ENCODE measurements around the gene ECI1. TPM values are rescaled to one million over a fixed set of nuclear protein-coding genes. Genes with fewer than 3 reads are reported as not detected.

Gene ECI1
- total RNA-seq, 4 donors from 2014 or later, result 104 to 208 (median 169) TPM

DNA sequence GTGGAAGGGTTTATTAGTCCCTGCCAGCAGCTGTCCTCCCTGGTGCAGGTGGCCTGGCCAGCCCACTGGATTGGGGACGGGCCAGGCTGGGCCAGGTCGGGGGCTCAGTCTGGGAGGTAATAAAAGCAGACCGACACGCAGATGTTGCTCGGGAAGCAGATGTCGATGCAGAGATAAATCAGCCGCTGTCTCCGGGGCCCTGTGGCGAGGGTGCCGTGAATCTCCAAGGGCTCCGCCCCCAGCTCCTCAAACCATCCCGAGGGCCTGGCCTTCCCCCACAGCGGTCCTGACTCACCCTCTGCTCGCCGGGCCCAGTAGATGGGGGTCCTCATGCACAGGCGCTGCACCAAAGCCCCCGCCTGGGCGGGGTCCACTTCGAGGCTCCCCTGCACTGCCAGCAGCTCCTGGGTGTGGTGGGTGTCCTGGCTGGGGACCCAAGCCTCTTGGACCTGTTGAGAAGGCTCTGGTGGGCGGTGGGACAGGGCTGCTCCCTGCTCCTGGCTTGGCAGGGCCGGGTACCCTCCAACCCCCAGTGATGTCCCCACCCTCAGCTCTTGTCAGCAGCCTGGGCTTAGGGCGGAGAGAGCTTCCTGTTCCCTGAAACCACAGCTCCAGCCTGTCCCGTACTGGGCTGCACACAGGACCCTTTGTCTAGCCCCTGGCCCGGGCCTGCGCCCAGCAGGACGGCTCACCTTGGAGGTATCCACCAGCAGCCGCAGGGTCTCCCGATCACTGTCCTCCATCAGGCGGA is 42.0 kb downstream of the ECI1 start:
- peaks cover 34 to 40% of the 10 kb centered on the region in 2 donors for H3K4me1 ChIP-seq
- intact Hi-C loops (cut with DNase I), result no loop called here
- no peak for TF ChIP-seq CTCF (IDR thresholded peaks at IDR 0.05)
- TF ChIP-seq POLR2A (IDR thresholded peaks at IDR 0.05), result no peak
- DNase-seq, result no peak
- no peaks in the 10 kb centered on the region for H3K27me3 ChIP-seq
- 92 to 97% methylated on average over 5 to 24 of the region's 29 CpGs for WGBS, 2 donors
- no peak overlapping the region for H3K27ac ChIP-seq
- H3K4me3 ChIP-seq (replicated peaks in 1 of 3), result no peak overlapping the region
- no peaks in the 10 kb centered on the region for H3K9me3 ChIP-seq
- peaks cover 17 to 20% of the 10 kb centered on the region in 2 donors for H3K36me3 ChIP-seq

DNA sequence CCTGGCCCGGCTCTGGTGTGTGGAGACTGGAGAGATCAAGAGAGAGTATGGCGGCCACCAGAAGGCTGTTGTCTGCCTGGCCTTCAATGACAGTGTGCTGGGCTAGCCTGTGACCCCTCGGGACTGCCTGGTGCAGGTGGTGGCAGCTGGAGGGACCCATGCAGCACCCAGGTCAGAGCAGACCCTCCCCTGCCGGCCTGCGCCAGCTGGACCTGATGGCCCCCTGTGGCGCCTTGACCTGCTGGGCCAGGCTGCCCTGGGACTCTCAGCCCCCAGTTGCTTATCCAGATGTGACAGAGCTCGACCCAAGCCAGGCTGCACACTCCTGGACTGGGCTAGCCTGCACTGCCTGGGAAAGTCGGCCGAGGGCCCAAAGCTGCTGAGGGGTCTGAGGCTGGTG is 42.6 kb downstream of the ECI1 start:
- peaks cover 32 to 36% of the 10 kb centered on the region in 2 donors for H3K4me1 ChIP-seq

DNA sequence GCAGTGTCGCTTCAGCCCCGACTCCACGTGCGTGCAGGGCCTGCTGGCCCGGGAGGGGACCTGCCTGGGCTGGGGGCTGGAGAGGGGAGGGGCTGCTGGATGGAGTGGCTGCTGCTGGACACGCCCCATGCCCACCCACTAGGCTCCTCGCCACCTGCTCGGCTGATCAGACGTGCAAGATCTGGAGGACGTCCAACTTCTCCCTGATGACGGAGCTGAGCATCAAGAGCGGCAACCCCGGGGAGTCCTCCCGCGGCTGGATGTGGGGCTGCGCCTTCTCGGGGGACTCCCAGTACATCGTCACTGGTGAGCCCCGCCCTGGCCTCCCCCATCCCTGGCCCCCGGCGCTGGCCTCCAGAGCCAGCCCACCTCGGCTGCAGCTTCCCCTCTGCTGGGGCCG is 43.1 kb downstream of the ECI1 start:
- H3K27me3 ChIP-seq, result no peaks in the 10 kb centered on the region
- TF ChIP-seq CTCF (IDR thresholded peaks at IDR 0.05), result no peak
- no peak for TF ChIP-seq POLR2A (IDR thresholded peaks at IDR 0.05)
- intact Hi-C loops (cut with DNase I), result no loop called here
- no peak overlapping the region for H3K4me3 ChIP-seq (replicated peaks in 1 of 3)
- WGBS, 2 donors, result 89 to 92% methylated on average over 16 to 18 of the region's 23 CpGs
- no peaks in the 10 kb centered on the region for H3K9me3 ChIP-seq
- DNase-seq, result no peak
- no peak overlapping the region for H3K27ac ChIP-seq
- H3K4me1 ChIP-seq, result peaks cover 27 to 32% of the 10 kb centered on the region in 2 donors
- peaks cover 17 to 20% of the 10 kb centered on the region in 2 donors for H3K36me3 ChIP-seq

More for the DNA sequence above, 42.6 kb downstream of the ECI1 start:
- H3K27me3 ChIP-seq, result no peaks in the 10 kb centered on the region
- no peak overlapping the region for H3K27ac ChIP-seq
- WGBS, 2 donors, result 95 to 100% methylated on average over 2 to 8 of the region's 9 CpGs
- H3K4me3 ChIP-seq (replicated peaks in 1 of 3), result no peak overlapping the region
- H3K9me3 ChIP-seq, result no peaks in the 10 kb centered on the region
- peaks cover 17 to 20% of the 10 kb centered on the region in 2 donors for H3K36me3 ChIP-seq
- no peak for DNase-seq
- TF ChIP-seq CTCF (IDR thresholded peaks at IDR 0.05) (no peak), POLR2A (IDR thresholded peaks at IDR 0.05) (no peak)
- intact Hi-C loops (cut with DNase I), result no loop called here

DNA sequence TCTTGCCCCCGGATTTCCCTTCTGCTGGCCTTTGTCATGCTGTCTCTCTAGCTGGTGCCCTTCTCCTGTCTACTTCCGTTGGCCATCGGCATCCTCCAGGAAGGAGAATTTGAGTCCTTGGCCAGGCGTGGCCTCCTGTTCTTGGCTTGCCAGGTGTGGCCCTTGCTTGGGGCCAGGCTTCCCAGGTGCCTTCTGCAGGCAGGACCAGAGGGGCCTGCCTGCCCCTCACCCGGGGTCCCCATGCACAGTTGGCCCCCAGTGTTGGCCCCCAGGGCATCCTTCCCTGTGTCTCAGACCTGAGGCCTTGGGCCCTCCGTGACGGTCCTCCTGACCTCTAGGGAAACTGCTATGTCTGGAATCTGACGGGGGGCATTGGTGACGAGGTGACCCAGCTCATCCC is 43.5 kb downstream of the ECI1 start:
- no peak overlapping the region for H3K27ac ChIP-seq
- peaks cover 17 to 20% of the 10 kb centered on the region in 2 donors for H3K36me3 ChIP-seq
- no peaks in the 10 kb centered on the region for H3K9me3 ChIP-seq
- 94 to 96% methylated on average over 5 to 6 of the region's 9 CpGs for WGBS, 2 donors
- H3K4me1 ChIP-seq, result peaks cover 23 to 27% of the 10 kb centered on the region in 2 donors
- no peak for DNase-seq
- no peaks in the 10 kb centered on the region for H3K27me3 ChIP-seq
- no peak overlapping the region for H3K4me3 ChIP-seq (replicated peaks in 1 of 3)
- intact Hi-C loops (cut with DNase I), result no loop called here
- TF ChIP-seq CTCF (IDR thresholded peaks at IDR 0.05), result no peak
- TF ChIP-seq POLR2A (IDR thresholded peaks at IDR 0.05), result no peak

- DNase-seq, result no peak
- TF ChIP-seq CTCF (IDR thresholded peaks at IDR 0.05) (no peak), POLR2A (IDR thresholded peaks at IDR 0.05) (no peak)
- WGBS, 2 donors, result 96 to 100% methylated on average over 3 to 12 of the region's 23 CpGs
- intact Hi-C loops (cut with DNase I), result no loop called here
- Histone ChIP-seq H3K36me3 (peaks cover 17 to 20% of the 10 kb centered on the region in 2 donors), H3K4me3 (replicated peaks in 1 of 3) (no peak overlapping the region), H3K27ac (no peak overlapping the region), H3K27me3 (no peaks in the 10 kb centered on the region), H3K4me1 (peaks cover 14 to 18% of the 10 kb centered on the region in 2 donors), H3K9me3 (no peaks in the 10 kb centered on the region)
These were observed 44.5 kb downstream of the ECI1 start for GRCh38 chr16:2206780-2207433.
